Mesenchymal stem cell (in vitro differentiated cells and primary cell): ENCODE results near the gene FBN3.

Experiments
- DNase-seq: peaks from one replicate; pipeline ENCODE4 v3.0.0-alpha.2; 2013
- H2AFZ ChIP-seq: one replicate; pipeline ENCODE4 v1.6.1; 2013; ENCODE audit warnings: low read depth, mild to moderate bottlenecking, control low read depth, inconsistent platforms, low read length, moderate library complexity
- H2AK5ac ChIP-seq: 2 replicates; pipeline ENCODE4 v1.6.1; 2013; ENCODE audit warnings: low read length, moderate library complexity, mild to moderate bottlenecking, inconsistent platforms; ENCODE audit not compliant: severe bottlenecking
- H2BK120ac ChIP-seq: one replicate; pipeline ENCODE4 v1.6.1; 2013; ENCODE audit warnings: low read depth, mild to moderate bottlenecking, inconsistent platforms, low read length, moderate library complexity
- H2BK12ac ChIP-seq, 2 experiments: one replicate each; pipeline ENCODE4 v1.6.1; 2013; ENCODE audit warnings: inconsistent platforms in 2 of 2, low read length in 2 of 2, mild to moderate bottlenecking in 2 of 2, moderate library complexity in 2 of 2, control low read depth in 1 of 2
- H2BK15ac ChIP-seq: one replicate; pipeline ENCODE4 v1.6.1; 2013; ENCODE audit warnings: mild to moderate bottlenecking, low read depth, inconsistent platforms; ENCODE audit not compliant: poor library complexity, severe bottlenecking
- H2BK5ac ChIP-seq: 2 replicates; pipeline ENCODE4 v1.6.1; 2013; ENCODE audit warnings: low read depth, mild to moderate bottlenecking, low read length, control low read depth, inconsistent platforms; ENCODE audit not compliant: poor library complexity, severe bottlenecking
- H3K14ac ChIP-seq, 2 experiments: one replicate each; pipeline ENCODE4 v1.6.1; 2013; ENCODE audit warnings: inconsistent platforms in 2 of 2, low read length in 2 of 2, control low read depth in 1 of 2, mild to moderate bottlenecking in 1 of 2, moderate library complexity in 1 of 2
- H3K18ac ChIP-seq, 2 experiments: one replicate each; pipeline ENCODE4 v1.6.1; 2013; ENCODE audit warnings: inconsistent platforms in 2 of 2, low read length in 2 of 2, control low read depth in 1 of 2, low read depth in 1 of 2, mild to moderate bottlenecking in 1 of 2
- H3K23ac ChIP-seq, 2 experiments: one replicate each; pipeline ENCODE4 v1.6.1; 2013; ENCODE audit warnings: inconsistent platforms in 2 of 2, low read length in 2 of 2, mild to moderate bottlenecking in 2 of 2, moderate library complexity in 2 of 2, control low read depth in 1 of 2
- H3K27ac ChIP-seq: 2 replicates; pipeline ENCODE4 v1.5.1; 2013; ENCODE audit warnings: mild to moderate bottlenecking, moderate library complexity, low read length, control low read depth, inconsistent platforms; ENCODE audit not compliant: poor library complexity, severe bottlenecking
- H3K27me3 ChIP-seq, 2 experiments: 2 replicates each; pipeline versions ENCODE4 v1.6.1 to v1.7.0; 2013; ENCODE audit warnings: low read length in 2 of 2, mild to moderate bottlenecking in 2 of 2, moderate library complexity in 2 of 2, control low read depth in 1 of 2, inconsistent platforms in 1 of 2; ENCODE audit not compliant: control insufficient read depth in 1 of 2, insufficient read depth in 1 of 2
- H3K36me3 ChIP-seq, 2 experiments: 2 replicates each; pipeline versions ENCODE4 v1.6.1 to v1.7.0; 2013; ENCODE audit warnings: low read length in 2 of 2, control low read depth in 1 of 2, inconsistent platforms in 1 of 2, low read depth in 1 of 2, mild to moderate bottlenecking in 1 of 2; ENCODE audit not compliant: insufficient read depth in 2 of 2, control insufficient read depth in 1 of 2
- H3K4ac ChIP-seq, 2 experiments: one replicate each; pipeline ENCODE4 v1.6.1; 2013; ENCODE audit warnings: inconsistent platforms in 2 of 2, low read length in 2 of 2, mild to moderate bottlenecking in 2 of 2, moderate library complexity in 2 of 2, control low read depth in 1 of 2, low read depth in 1 of 2
- H3K4me1 ChIP-seq: 2 replicates; pipeline ENCODE4 v1.6.1; 2013; ENCODE audit warnings: low read depth, low read length, control low read depth; ENCODE audit not compliant: control insufficient read depth, insufficient read depth
- H3K4me2 ChIP-seq: 2 replicates; pipeline ENCODE4 v1.6.1; 2013; ENCODE audit warnings: low read length, mild to moderate bottlenecking, inconsistent platforms; ENCODE audit not compliant: poor library complexity, severe bottlenecking
- H3K4me3 ChIP-seq, 2 experiments: 2 replicates each; pipeline versions ENCODE4 v1.5.1 to v1.7.0; 2013; ENCODE audit warnings: low read length in 2 of 2, mild to moderate bottlenecking in 2 of 2, control low read depth in 1 of 2, low read depth in 1 of 2; ENCODE audit not compliant: insufficient read depth in 1 of 2
- H3K79me1 ChIP-seq: replicated peaks from 2 replicates; pipeline ENCODE4 v1.6.1; 2013; ENCODE audit warnings: mild to moderate bottlenecking, control low read depth, low read length, inconsistent platforms; ENCODE audit not compliant: poor library complexity, severe bottlenecking
- H3K9ac ChIP-seq: 2 replicates; pipeline ENCODE4 v1.7.0; 2013; ENCODE audit warnings: mild to moderate bottlenecking, low read length, moderate library complexity
- H3K9me3 ChIP-seq: 2 replicates; pipeline ENCODE4 v1.7.0; 2013; ENCODE audit warnings: mild to moderate bottlenecking, low read length; ENCODE audit not compliant: control insufficient read depth
- H4K8ac ChIP-seq: one replicate; pipeline ENCODE4 v1.6.1; 2013; ENCODE audit warnings: inconsistent platforms, mild to moderate bottlenecking, low read length, moderate library complexity
- H4K91ac ChIP-seq: one replicate; pipeline ENCODE4 v1.6.1; 2013; ENCODE audit warnings: mild to moderate bottlenecking, low read length, inconsistent platforms
- WGBS: methylation state at CpG from one replicate; pipeline ENCODE4 v1.1.7; 2013; ENCODE audit warnings: mixed read lengths; 5-methylcytosine and 5-hydroxymethylcytosine counted together

The FBN3 gene

DNA sequence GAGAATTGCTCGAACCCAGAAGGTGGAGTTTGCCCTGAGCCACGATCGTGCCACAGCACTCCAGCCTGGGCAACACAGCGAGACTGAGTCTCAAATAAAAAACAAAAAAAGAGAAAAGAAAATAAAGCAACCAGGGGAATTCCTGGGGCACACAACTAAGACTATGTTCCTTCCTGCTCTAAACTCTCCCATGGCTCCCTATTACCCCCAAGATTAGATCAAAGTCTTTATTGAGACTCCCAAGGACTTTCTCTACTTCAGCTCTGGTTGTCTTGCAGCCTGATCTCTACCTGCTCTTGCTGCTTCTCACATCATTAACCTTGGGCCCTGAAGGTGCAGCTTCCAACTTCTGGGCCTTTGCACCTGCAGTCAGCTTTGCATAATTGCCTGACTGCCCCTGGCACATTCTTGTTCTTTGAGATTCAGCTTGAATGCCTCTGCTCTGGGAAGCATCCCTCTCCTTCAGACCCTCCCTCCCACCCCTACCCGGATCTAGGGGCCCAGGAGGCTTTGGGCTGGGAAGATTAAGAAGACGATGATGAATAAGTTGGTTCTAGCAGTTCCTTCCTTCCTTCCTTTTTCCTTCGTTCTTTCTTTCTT lies 42.9 kb upstream of the FBN3 start:
- no peak overlapping the region for H3K9ac ChIP-seq
- H3K4me2 ChIP-seq, result no peak overlapping the region
- no peak overlapping the region for H3K18ac ChIP-seq
- no peaks in the 10 kb centered on the region for H3K36me3 ChIP-seq
- no peak overlapping the region for H3K23ac ChIP-seq
- no peak overlapping the region for H3K4me3 ChIP-seq
- no peaks in the 10 kb centered on the region for H3K9me3 ChIP-seq
- no peak overlapping the region for H2BK15ac ChIP-seq
- no peak for DNase-seq
- H3K79me1 ChIP-seq, result no peaks in the 10 kb centered on the region
- peaks cover 1% of the 10 kb centered on the region for H3K4me1 ChIP-seq
- no peak overlapping the region for H3K27ac ChIP-seq
- peaks cover 0 to 4% of the 10 kb centered on the region in 2 experiments for H3K27me3 ChIP-seq
- H4K91ac ChIP-seq, result no peak overlapping the region
- H2BK120ac ChIP-seq, result no peak overlapping the region
- no peak overlapping the region for H2BK12ac ChIP-seq
- H2AFZ ChIP-seq, result no peak overlapping the region
- H4K8ac ChIP-seq, result no peak overlapping the region
- H2AK5ac ChIP-seq, result no peak overlapping the region
- 89% methylated on average over 6 of the region's 7 CpGs for WGBS
- no peak overlapping the region for H3K14ac ChIP-seq
- H2BK5ac ChIP-seq, result no peak overlapping the region
- no peak overlapping the region for H3K4ac ChIP-seq

DNA sequence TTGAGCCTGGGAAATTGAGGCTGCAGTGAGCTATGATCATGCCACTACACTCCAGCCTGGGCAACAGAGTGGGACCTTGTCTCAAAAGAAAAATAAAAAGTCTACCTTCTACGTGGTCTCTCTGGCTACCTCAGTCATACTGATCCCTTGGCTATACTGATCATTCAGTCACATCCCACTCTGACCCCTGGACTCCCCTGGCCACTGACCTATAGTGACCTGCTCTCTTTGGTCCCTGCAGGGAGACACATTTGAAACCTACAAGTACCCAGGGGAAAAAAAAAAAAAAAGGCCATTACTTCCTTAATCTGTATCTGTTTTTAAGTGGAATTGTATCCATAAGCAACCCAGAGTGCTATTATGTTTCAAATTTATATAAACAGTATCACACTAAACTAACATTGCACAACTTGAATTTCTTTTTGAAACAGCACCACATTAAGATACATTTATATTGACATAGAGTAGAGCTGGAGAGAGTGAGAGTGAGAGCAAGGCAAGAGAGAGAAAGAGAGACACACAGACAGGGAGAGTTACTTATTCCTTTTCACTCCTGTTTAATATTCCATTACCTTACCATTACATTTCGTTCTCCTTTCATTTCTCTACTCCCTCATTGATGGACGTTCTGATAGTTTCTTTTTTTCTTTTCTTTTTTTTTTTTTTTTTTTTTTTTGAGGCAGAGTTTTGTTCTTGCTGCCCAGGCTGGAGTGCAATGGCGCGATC lies 36.1 kb upstream of the FBN3 start:
- 82% methylated on average over 3 of the region's 5 CpGs for WGBS
- Histone ChIP-seq H3K4me1 (no peaks in the 10 kb centered on the region), H3K23ac (no peak overlapping the region), H3K79me1 (no peaks in the 10 kb centered on the region), H3K4ac (no peak overlapping the region), H3K18ac (no peak overlapping the region), H2BK120ac (no peak overlapping the region), H2BK12ac (no peak overlapping the region), H2AK5ac (no peak overlapping the region), H3K9ac (no peak overlapping the region), H2BK5ac (no peak overlapping the region), H3K9me3 (no peaks in the 10 kb centered on the region), H3K14ac (no peak overlapping the region), H3K4me2 (no peak overlapping the region), H4K91ac (no peak overlapping the region), H4K8ac (no peak overlapping the region), H3K36me3 (no peaks in the 10 kb centered on the region), H3K27ac (no peak overlapping the region), H3K27me3 (peaks cover 4 to 7% of the 10 kb centered on the region in 2 experiments), H2AFZ (no peak overlapping the region), H3K4me3 (no peak overlapping the region), H2BK15ac (no peak overlapping the region)
- DNase-seq, result no peak

DNA sequence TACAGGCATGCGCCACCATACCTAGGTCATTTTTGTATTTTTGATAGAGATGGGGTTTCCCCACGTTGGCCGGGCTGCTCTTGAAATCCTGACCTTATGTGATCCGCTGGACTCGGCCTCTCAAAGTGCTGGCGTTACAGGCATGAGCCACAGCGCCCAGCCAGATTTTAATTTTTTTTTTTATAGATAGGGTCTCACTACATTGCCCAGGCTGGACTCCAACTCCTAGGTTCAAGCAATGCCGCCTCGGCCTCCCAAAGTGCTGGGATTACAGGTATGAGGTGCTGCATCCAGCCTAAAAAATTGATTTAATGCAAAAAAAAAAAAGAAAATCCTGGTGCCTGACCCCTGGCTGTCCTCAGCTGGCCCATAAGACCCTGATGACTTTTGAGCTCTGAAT lies 34.9 kb upstream of the FBN3 start:
- no peak overlapping the region for H4K8ac ChIP-seq
- H3K4me1 ChIP-seq, result no peaks in the 10 kb centered on the region
- H3K4me3 ChIP-seq, result no peak overlapping the region
- no peak overlapping the region for H3K9ac ChIP-seq
- H3K9me3 ChIP-seq, result no peaks in the 10 kb centered on the region
- 89% methylated on average over 8 of the region's 9 CpGs for WGBS
- no peak overlapping the region for H2BK15ac ChIP-seq
- H2AK5ac ChIP-seq, result no peak overlapping the region
- DNase-seq, result no peak
- peaks cover 4 to 7% of the 10 kb centered on the region in 2 experiments for H3K27me3 ChIP-seq
- no peak overlapping the region for H2BK5ac ChIP-seq
- no peak overlapping the region for H4K91ac ChIP-seq
- no peaks in the 10 kb centered on the region for H3K36me3 ChIP-seq
- no peak overlapping the region for H3K27ac ChIP-seq
- no peak overlapping the region for H2BK12ac ChIP-seq
- no peak overlapping the region for H3K14ac ChIP-seq
- H3K18ac ChIP-seq, result no peak overlapping the region
- no peak overlapping the region for H2AFZ ChIP-seq
- no peak overlapping the region for H3K23ac ChIP-seq
- no peak overlapping the region for H2BK120ac ChIP-seq
- H3K4ac ChIP-seq, result no peak overlapping the region
- no peaks in the 10 kb centered on the region for H3K79me1 ChIP-seq
- no peak overlapping the region for H3K4me2 ChIP-seq

DNA sequence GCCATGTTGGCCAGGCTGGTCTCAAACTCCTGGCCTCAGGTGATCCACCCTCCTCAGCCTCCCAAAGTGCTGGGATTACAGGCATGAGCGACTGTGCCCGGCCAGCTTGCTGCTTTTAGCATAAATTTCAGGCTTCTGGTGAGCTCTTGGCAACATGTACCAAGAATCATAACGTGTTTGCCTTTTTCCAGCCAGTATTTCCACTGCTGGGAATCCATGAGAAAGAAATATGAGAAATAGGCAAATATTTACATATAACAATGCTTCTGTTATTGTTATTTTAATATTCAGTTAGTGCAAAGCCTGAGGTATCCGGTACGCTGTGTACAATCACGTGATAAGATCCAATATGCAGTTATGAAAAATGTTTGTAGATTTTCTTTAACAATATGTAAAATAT lies 30.6 kb upstream of the FBN3 start:
- Histone ChIP-seq H2BK120ac (no peak overlapping the region), H2BK5ac (no peak overlapping the region), H3K4me1 (no peaks in the 10 kb centered on the region), H3K18ac (no peak overlapping the region), H3K14ac (no peak overlapping the region), H3K4me3 (no peak overlapping the region), H4K91ac (no peak overlapping the region), H2BK15ac (no peak overlapping the region), H3K27me3 (peaks cover under 1 to 3% of the 10 kb centered on the region in 2 experiments), H3K9ac (no peak overlapping the region), H3K79me1 (no peaks in the 10 kb centered on the region), H2BK12ac (no peak overlapping the region), H2AFZ (no peak overlapping the region), H3K23ac (no peak overlapping the region), H3K9me3 (no peaks in the 10 kb centered on the region), H3K27ac (no peak overlapping the region), H3K36me3 (no peaks in the 10 kb centered on the region), H3K4me2 (no peak overlapping the region), H4K8ac (no peak overlapping the region), H3K4ac (no peak overlapping the region), H2AK5ac (no peak overlapping the region)
- 67% methylated on average over 2 of the region's 6 CpGs for WGBS
- no peak for DNase-seq
